Small intestine (tissue), 7 donors: Measurements from ENCODE around the gene RFX7. TPM values are rescaled to one million over a fixed set of nuclear protein-coding genes. Genes with fewer than 3 reads are reported as not detected.
"Not testable (repeated sequence)": the region's sequence is repeated elsewhere in the genome, so short reads cannot be mapped to it uniquely, and the experiment has no call there.

Experiments
- DNase-seq, 2 donors: peaks; one replicate each; pipeline versions ENCODE4 v3.0.0 to v3.0.0-alpha.2; 2013
- FAIRE-seq: peaks from 2 replicates; lab custom pipeline; 2012; peaks lifted over from hg19 to GRCh38; lab: Jason Lieb, UNC
- H3K27ac ChIP-seq, 3 donors: one replicate each; pipeline ENCODE4 v1.5.1; 2013; ENCODE audit warnings: low read length in 2 of 3, mild to moderate bottlenecking in 2 of 3, control low read depth in 1 of 3, inconsistent platforms in 1 of 3, low read depth in 1 of 3, moderate library complexity in 1 of 3
- H3K27me3 ChIP-seq, 3 donors: one replicate each; pipeline ENCODE4 v1.6.1; 2013; ENCODE audit warnings: low read length in 3 of 3, inconsistent platforms in 1 of 3; ENCODE audit not compliant: control insufficient read depth in 3 of 3, insufficient read depth in 3 of 3
- H3K36me3 ChIP-seq, 3 donors: one replicate each; pipeline ENCODE4 v1.6.1; 2013; ENCODE audit warnings: low read length in 3 of 3, inconsistent platforms in 1 of 3, low read depth in 1 of 3, mild to moderate bottlenecking in 1 of 3, moderate library complexity in 1 of 3; ENCODE audit not compliant: control insufficient read depth in 3 of 3, insufficient read depth in 2 of 3
- H3K4me1 ChIP-seq, 3 donors: one replicate each; pipeline ENCODE4 v1.6.1; 2013; ENCODE audit warnings: low read length in 2 of 3, inconsistent platforms in 1 of 3, low read depth in 1 of 3, mild to moderate bottlenecking in 1 of 3, moderate library complexity in 1 of 3; ENCODE audit not compliant: control insufficient read depth in 3 of 3, insufficient read depth in 2 of 3
- H3K4me3 ChIP-seq, 3 donors: one replicate each; pipeline ENCODE4 v1.5.1; 2013; ENCODE audit warnings: low read length in 3 of 3, control low read depth in 1 of 3, inconsistent platforms in 1 of 3, low read depth in 1 of 3, mild to moderate bottlenecking in 1 of 3, moderate library complexity in 1 of 3
- H3K9me3 ChIP-seq, 2 donors: one replicate each; pipeline ENCODE4 v1.6.1; 2013; ENCODE audit warnings: low read depth in 1 of 2, low read length in 1 of 2; ENCODE audit not compliant: control insufficient read depth in 2 of 2, insufficient read depth in 1 of 2
- WGBS, 3 donors: extraction: QIAGEN DNeasy Blood & Tissue Kit; methylation state at CpG; one replicate each; pipeline ENCODE4 v1.1.7; 2013; 5-methylcytosine and 5-hydroxymethylcytosine counted together
- polyA plus RNA-seq, 4 donors: library from polyadenylated mRNA; stranded (reverse) in 3 of 4; unstranded in 1 of 4; fragments of 200-250 nt in 3 of 4; fragments of 120-200 nt in 1 of 4; gene quantifications; one replicate each; pipeline versions ENCODE4 v1.2.1 to v1.2.3, GENCODE V29; 2013
- donor health status: healthy with polysubstance abuse.
- donor health status: control.
- donor health status: control.
- donor health status: Bipolar disorder and iron deficiency.
- donor health status: healthy.

RFX7 gene
- polyA plus RNA-seq, 4 donors: 1.4 to 12.8 (median 3.0) TPM

GRCh38 chr15:56261854-56262509, 18.3 kb upstream of the RFX7 start:
- Histone ChIP-seq H3K27me3 (no peaks in the 10 kb centered on the region), H3K4me1 (no peaks in the 10 kb centered on the region), H3K4me3 (no peak overlapping the region), H3K36me3 (no peaks in the 10 kb centered on the region), H3K27ac (peak overlapping the region; percentile 5 to 30 (median 18)), H3K9me3 (no peaks in the 10 kb centered on the region)
- DNase-seq: peak; percentile 53 to 85
- 10 to 38% (median 28%) methylated on average over 4 of the region's 4 CpGs for WGBS, 3 donors
- no peak for FAIRE-seq

GRCh38 chr15:56257306-56257705, 13.6 kb upstream of the RFX7 start:
- not testable (repeated sequence) for H3K27ac ChIP-seq, H3K27me3 ChIP-seq, DNase-seq, H3K9me3 ChIP-seq, FAIRE-seq, H3K36me3 ChIP-seq, H3K4me3 ChIP-seq, H3K4me1 ChIP-seq
- 73 to 83% (median 83%) methylated on average over 1 of the region's 1 CpG for WGBS, 3 donors

GRCh38 chr15:56254265-56254664, 10.6 kb upstream of the RFX7 start:
- H3K36me3 ChIP-seq: no peaks in the 10 kb centered on the region
- H3K4me1 ChIP-seq: peaks cover 0 to 11% (median 0%) of the 10 kb centered on the region in 3 donors
- H3K27me3 ChIP-seq: peaks cover 0 to 2% (median 0%) of the 10 kb centered on the region in 3 donors
- no peak overlapping the region for H3K4me3 ChIP-seq
- FAIRE-seq (no peak), DNase-seq (no peak)
- H3K9me3 ChIP-seq: no peaks in the 10 kb centered on the region
- no peak overlapping the region for H3K27ac ChIP-seq

- WGBS, 3 donors: 55 to 95% (median 72%) methylated on average over 2 of the region's 2 CpGs
- FAIRE-seq (no peak), DNase-seq (no peak)
- peaks cover 0 to 2% (median 0%) of the 10 kb centered on the region in 3 donors for H3K27me3 ChIP-seq
- no peak overlapping the region for H3K4me3 ChIP-seq
- H3K4me1 ChIP-seq: peaks cover 0 to 24% (median 7%) of the 10 kb centered on the region in 3 donors
- no peak overlapping the region for H3K27ac ChIP-seq
- H3K9me3 ChIP-seq: no peaks in the 10 kb centered on the region
- no peaks in the 10 kb centered on the region for H3K36me3 ChIP-seq
Measured at GRCh38 chr15:56252386-56252785, 8.7 kb upstream of the RFX7 start.

GRCh38 chr15:56251315-56252095, 7.8 kb upstream of the RFX7 start:
- DNase-seq (no peak), FAIRE-seq (no peak)
- peaks cover 0 to 2% (median 0%) of the 10 kb centered on the region in 3 donors for H3K27me3 ChIP-seq
- H3K36me3 ChIP-seq: no peaks in the 10 kb centered on the region
- no peaks in the 10 kb centered on the region for H3K9me3 ChIP-seq
- H3K27ac ChIP-seq: no peak overlapping the region
- no peak overlapping the region for H3K4me3 ChIP-seq
- WGBS, 3 donors: 81 to 86% (median 82%) methylated on average over 4 of the region's 4 CpGs
- H3K4me1 ChIP-seq: peaks cover 0 to 24% (median 7%) of the 10 kb centered on the region in 3 donors

- no peak for DNase-seq
- no peak for FAIRE-seq
- H3K4me1 ChIP-seq: peaks cover 0 to 30% (median 7%) of the 10 kb centered on the region in 3 donors
- no peaks in the 10 kb centered on the region for H3K9me3 ChIP-seq
- H3K4me3 ChIP-seq: no peak overlapping the region
- H3K36me3 ChIP-seq: no peaks in the 10 kb centered on the region
- no peak overlapping the region for H3K27ac ChIP-seq
- 93 to 100% (median 98%) methylated on average over 1 of the region's 1 CpG for WGBS, 3 donors
- H3K27me3 ChIP-seq: peaks cover 0 to 2% (median 0%) of the 10 kb centered on the region in 3 donors
Measured at GRCh38 chr15:56250626-56251025, 6.9 kb upstream of the RFX7 start.

- FAIRE-seq (no peak), DNase-seq (peak; percentile 50 to 64)
- H3K36me3 ChIP-seq: no peaks in the 10 kb centered on the region
- no peaks in the 10 kb centered on the region for H3K9me3 ChIP-seq
- no peak overlapping the region for H3K4me3 ChIP-seq
- H3K4me1 ChIP-seq: peaks cover 3 to 41% (median 10%) of the 10 kb centered on the region in 3 donors
- H3K27ac ChIP-seq: peak overlapping the region in 1 of 3 donors; percentile 41
- H3K27me3 ChIP-seq: no peaks in the 10 kb centered on the region
Measured at GRCh38 chr15:56249092-56249491, 5.4 kb upstream of the RFX7 start.

- Histone ChIP-seq H3K4me3 (no peak overlapping the region), H3K27ac (peak overlapping the region in 2 of 3 donors; percentile 41 to 60), H3K4me1 (peaks cover 3 to 41% (median 10%) of the 10 kb centered on the region in 3 donors), H3K9me3 (no peaks in the 10 kb centered on the region), H3K27me3 (no peaks in the 10 kb centered on the region), H3K36me3 (no peaks in the 10 kb centered on the region)
- WGBS, 3 donors: 10 to 54% (median 26%) methylated on average over 3 of the region's 3 CpGs
- FAIRE-seq (no peak), DNase-seq (peak; percentile 58 to 76)
Measured at GRCh38 chr15:56248311-56248992, 4.8 kb upstream of the RFX7 start.
